Mucosa of descending colon (tissue), 3 donors: ENCODE measurements around the gene GPM6B. TPM values are rescaled to one million over a fixed set of nuclear protein-coding genes. Genes with fewer than 3 reads are reported as not detected.

Experiments used
- ATAC-seq: fragments of 200-7000 bp; cut with Tn5 transposase; one replicate; pipeline ENCODE4 v1.9.1; 2020; ENCODE audit warnings: mild to moderate bottlenecking, moderate library complexity
- DNase-seq, 3 donors: peaks; one replicate each; pipeline ENCODE4 v3.0.0-alpha.2; 2020
- H3K36me3 ChIP-seq: fragments of 200-600 bp; one replicate; pipeline ENCODE4 v1.8.0; 2021; ENCODE audit warnings: low read depth, mild to moderate bottlenecking
- H3K4me1 ChIP-seq: fragments of 200-600 bp; one replicate; pipeline ENCODE4 v1.8.0; 2021; ENCODE audit warnings: low read depth, mild to moderate bottlenecking
- H3K4me3 ChIP-seq: fragments of 200-600 bp; one replicate; pipeline ENCODE4 v1.8.0; 2021; ENCODE audit warnings: mild to moderate bottlenecking
- H3K9me3 ChIP-seq: fragments of 200-600 bp; one replicate; pipeline ENCODE4 v1.8.0; 2021; ENCODE audit warnings: mild to moderate bottlenecking
- CTCF ChIP-seq: fragments of 200-600 bp; IDR thresholded peaks from one replicate; pipeline ENCODE4 v1.8.0; 2022; ENCODE audit warnings: antibody characterized with exemption, mild to moderate bottlenecking
- intact Hi-C, 2 donors: fragments of 100-400 bp; cut with DNase I in 1 of 2; cut with micrococcal nuclease in 1 of 2; formaldehyde crosslinking; loops; one replicate each; pipeline versions ENCODE4 v1.11.0 to v1.11.1; 2022; cut with DNase I, micrococcal nuclease
- total RNA-seq, 3 donors: library from RNA; stranded (reverse); fragmentation: NEBNext Ultra II Directional in 2 of 3; extraction: Animal tissue kit (Norgen Biotek cat#: 25700) in 2 of 3; gene quantifications; one replicate each; pipeline versions ENCODE4 v1.2.1 to v1.2.4, GENCODE V29; 2021 to 2023
- donor health status: DM: no; HTN: no; CAD: no; lungs with moderate emphysema.
- donor health status: DM: no; HTN: no; CAD: no.
- donor health status: DM: no; HTN: yes; CAD: no.

GPM6B gene
- total RNA-seq, 3 donors from 2014 or later, result 1.3 to 34.1 (median 4.4) TPM

- ATAC-seq (no peak), DNase-seq (no peak)
- intact Hi-C loops, result no loop called here
- H3K9me3 ChIP-seq, result no peaks in the 10 kb centered on the region
- H3K4me3 ChIP-seq, result no peak overlapping the region
- TF ChIP-seq CTCF, result no peak
- no peaks in the 10 kb centered on the region for H3K36me3 ChIP-seq
- no peaks in the 10 kb centered on the region for H3K4me1 ChIP-seq
Observed at GRCh38 chrX:13756381-13756780, 60.5 kb downstream of the GPM6B start.

- ATAC-seq (no peak), DNase-seq (no peak)
- Histone ChIP-seq H3K36me3 (no peaks in the 10 kb centered on the region), H3K9me3 (no peaks in the 10 kb centered on the region), H3K4me3 (no peak overlapping the region), H3K4me1 (no peaks in the 10 kb centered on the region)
- TF ChIP-seq CTCF, result no peak
- intact Hi-C loops, result no loop called here
Observed at GRCh38 chrX:13755254-13755653, 61.6 kb downstream of the GPM6B start.

- H3K9me3 ChIP-seq, result no peaks in the 10 kb centered on the region
- no peak overlapping the region for H3K4me3 ChIP-seq
- H3K4me1 ChIP-seq, result no peaks in the 10 kb centered on the region
- TF ChIP-seq CTCF, result no peak
- intact Hi-C loops, result no loop called here
- ATAC-seq (no peak), DNase-seq (no peak)
- no peaks in the 10 kb centered on the region for H3K36me3 ChIP-seq
Observed at GRCh38 chrX:13754765-13755164, 62.1 kb downstream of the GPM6B start.

GRCh38 chrX:13752646-13753045, 64.2 kb downstream of the GPM6B start:
- H3K9me3 ChIP-seq, result no peaks in the 10 kb centered on the region
- H3K36me3 ChIP-seq, result no peaks in the 10 kb centered on the region
- TF ChIP-seq CTCF, result no peak
- H3K4me3 ChIP-seq, result no peak overlapping the region
- intact Hi-C loops, result no loop called here
- DNase-seq (no peak), ATAC-seq (peak; percentile 58)
- no peaks in the 10 kb centered on the region for H3K4me1 ChIP-seq

- no peak for TF ChIP-seq CTCF
- Histone ChIP-seq H3K4me3 (no peak overlapping the region), H3K9me3 (no peaks in the 10 kb centered on the region), H3K36me3 (no peaks in the 10 kb centered on the region), H3K4me1 (no peaks in the 10 kb centered on the region)
- intact Hi-C loops, result no loop called here
- DNase-seq (no peak), ATAC-seq (no peak)
Observed at GRCh38 chrX:13752141-13752540, 64.8 kb downstream of the GPM6B start.

- ATAC-seq (no peak), DNase-seq (no peak)
- Histone ChIP-seq H3K9me3 (no peaks in the 10 kb centered on the region), H3K36me3 (no peaks in the 10 kb centered on the region), H3K4me1 (no peaks in the 10 kb centered on the region), H3K4me3 (no peak overlapping the region)
- intact Hi-C loops, result no loop called here
- no peak for TF ChIP-seq CTCF
Observed at GRCh38 chrX:13750812-13751211, 66.1 kb downstream of the GPM6B start.
